ENCODE data around the gene MYOZ2.

- TF ChIP-seq POLR2AphosphoS5 (IDR thresholded peaks at IDR 0.05; ENCODE audit: insufficient read depth in 1 of 2, low read depth in 1 of 2) (no peak), POLR2A (IDR thresholded peaks at IDR 0.05) (no peak)
Measured at GRCh38 chr4:119209586-119209985, 74.0 kb downstream of the MYOZ2 start.
